Kidney epithelial cell (primary cell): ENCODE results near the gene CCDC85B. TPM values are rescaled to one million over a fixed set of nuclear protein-coding genes. Genes with fewer than 3 reads are reported as not detected.
A peak's percentile ranks its signal among the peaks of the same experiment; 100 is the strongest.

Source experiments
- DNase-seq: peaks from one replicate; pipeline ENCODE4 v3.0.0-alpha.2; 2010; ENCODE audit warnings: low read depth
- H3K27me3 ChIP-seq: 2 replicates; pipeline ENCODE4 v1.6.0; 2011; ENCODE audit warnings: low read length; ENCODE audit not compliant: control insufficient read depth, insufficient read depth
- H3K36me3 ChIP-seq: 2 replicates; pipeline ENCODE4 v1.5.1; 2011; ENCODE audit warnings: low read length; ENCODE audit not compliant: control insufficient read depth, insufficient read depth
- H3K4me3 ChIP-seq: 2 replicates; pipeline ENCODE4 v1.5.1; 2011; ENCODE audit warnings: low read depth, mild to moderate bottlenecking, control low read depth, low read length
- CTCF ChIP-seq: IDR thresholded peaks from 2 replicates; pipeline ENCODE4 v1.5.1; 2011; ENCODE audit warnings: mild to moderate bottlenecking, moderate library complexity, low read length, control low read depth, inconsistent platforms; ENCODE audit not compliant: insufficient read depth, poor library complexity, severe bottlenecking
- total RNA-seq: library from RNA; depleted of rRNA; stranded (reverse); fragments of >200 nt; gene quantifications from 2 replicates; pipeline ENCODE4 v1.2.3, GENCODE V29; 2015

The CCDC85B gene
- total RNA-seq, 1 donor from 2014 or later = 48.9 TPM

- no peak for TF ChIP-seq CTCF
- H3K36me3 ChIP-seq = peaks cover 5% of the 10 kb centered on the region
Measured at GRCh38 chr11:65852508-65853245, 37.8 kb upstream of the CCDC85B start.

GRCh38 chr11:65853246-65853979, 37.1 kb upstream of the CCDC85B start:
- Histone ChIP-seq H3K4me3 (no peak overlapping the region), H3K27me3 (no peaks in the 10 kb centered on the region), H3K36me3 (peaks cover 5% of the 10 kb centered on the region)
- TF ChIP-seq CTCF = no peak
- DNase-seq = no peak

More at GRCh38 chr11:65852508-65853245, 37.8 kb upstream of the CCDC85B start:
- no peaks in the 10 kb centered on the region for H3K27me3 ChIP-seq
- H3K4me3 ChIP-seq = no peak overlapping the region
- no peak for DNase-seq

GRCh38 chr11:65854161-65854592, 36.3 kb upstream of the CCDC85B start:
- DNase-seq = no peak
- no peaks in the 10 kb centered on the region for H3K27me3 ChIP-seq
- no peak for TF ChIP-seq CTCF
- peaks cover 5% of the 10 kb centered on the region for H3K36me3 ChIP-seq
- no peak overlapping the region for H3K4me3 ChIP-seq

- no peak for DNase-seq
- H3K4me3 ChIP-seq = no peak overlapping the region
- peaks cover 5% of the 10 kb centered on the region for H3K36me3 ChIP-seq
- no peak for TF ChIP-seq CTCF
- H3K27me3 ChIP-seq = no peaks in the 10 kb centered on the region
Measured at GRCh38 chr11:65854852-65855837, 35.3 kb upstream of the CCDC85B start.

- Histone ChIP-seq H3K27me3 (no peaks in the 10 kb centered on the region), H3K4me3 (peak overlapping the region; percentile 97), H3K36me3 (peaks cover 5% of the 10 kb centered on the region)
- TF ChIP-seq CTCF = no peak
- DNase-seq = no peak
Measured at GRCh38 chr11:65855927-65856363, 34.5 kb upstream of the CCDC85B start.
